Muscle of leg (tissue), 11 donors: ENCODE measurements around the gene EGR4. TPM values are rescaled to one million over a fixed set of nuclear protein-coding genes. Genes with fewer than 3 reads are reported as not detected.
A peak's percentile ranks its signal among the peaks of the same experiment; 100 is the strongest.

Experiments used
- DNase-seq: peaks from one replicate; pipeline ENCODE4 v3.0.0; 2013
- H3K27ac ChIP-seq: one replicate; pipeline ENCODE4 v1.5.1; 2013; ENCODE audit warnings: mild to moderate bottlenecking, low read length, control low read depth
- H3K27me3 ChIP-seq: one replicate; pipeline ENCODE4 v1.6.1; 2013; ENCODE audit warnings: low read length; ENCODE audit not compliant: control insufficient read depth, insufficient read depth
- H3K36me3 ChIP-seq: one replicate; pipeline ENCODE4 v1.6.1; 2013; ENCODE audit warnings: low read length; ENCODE audit not compliant: control insufficient read depth, insufficient read depth
- H3K4me1 ChIP-seq: one replicate; pipeline ENCODE4 v1.6.1; 2013; ENCODE audit warnings: low read length; ENCODE audit not compliant: control insufficient read depth, insufficient read depth
- H3K4me3 ChIP-seq: one replicate; pipeline ENCODE4 v1.5.1; 2013; ENCODE audit warnings: low read length, control low read depth
- H3K9me3 ChIP-seq: replicated peaks from 2 replicates; pipeline ENCODE4 v1.6.1; 2013; ENCODE audit warnings: low read depth, low read length; ENCODE audit not compliant: control insufficient read depth
- WGBS: methylation state at CpG from one replicate; pipeline ENCODE4 v1.1.5; 2013; ENCODE audit warnings: missing lambda C conversion rate; ENCODE audit not compliant: insufficient coverage; 5-methylcytosine and 5-hydroxymethylcytosine counted together
- polyA plus RNA-seq, 8 donors: library from polyadenylated mRNA; unstranded; fragments of 120-200 nt; gene quantifications; one replicate each; pipeline versions ENCODE4 v1.2.1 to v1.2.3, GENCODE V29; 2013; ENCODE audit warnings: inconsistent platforms in 1 of 8, low replicate concordance in 1 of 8; ENCODE audit not compliant: insufficient read length in 8 of 8, insufficient read depth in 1 of 8
- total RNA-seq: library from RNA; stranded (reverse); fragments of 120-200 nt; gene quantifications from one replicate; pipeline ENCODE4 v1.2.4, GENCODE V29; 2013

The EGR4 gene
- total and polyA plus RNA-seq, 9 donors = 0.06 TPM; not detected in 8

- Histone ChIP-seq H3K27ac (no peak overlapping the region), H3K4me3 (no peak overlapping the region), H3K9me3 (peaks cover 5% of the 10 kb centered on the region), H3K36me3 (no peaks in the 10 kb centered on the region), H3K4me1 (peaks cover 13% of the 10 kb centered on the region), H3K27me3 (peaks cover 67% of the 10 kb centered on the region)
- under 1% methylated on average over 33 of the region's 34 CpGs for WGBS
- peak; percentile 73 for DNase-seq
These were observed 2.3 kb downstream of the EGR4 start for GRCh38 chr2:73291093-73291460.

GRCh38 chr2:73290049-73290839, 3.1 kb downstream of the EGR4 start:
- Histone ChIP-seq H3K36me3 (no peaks in the 10 kb centered on the region), H3K27ac (no peak overlapping the region), H3K4me3 (no peak overlapping the region), H3K4me1 (peaks cover 13% of the 10 kb centered on the region), H3K9me3 (peaks cover 5% of the 10 kb centered on the region), H3K27me3 (peaks cover 66% of the 10 kb centered on the region)
- no peak for DNase-seq
- 67% methylated on average over 1 of the region's 6 CpGs for WGBS

- no peak overlapping the region for H3K4me3 ChIP-seq
- no peak for DNase-seq
- H3K27ac ChIP-seq = no peak overlapping the region
- peaks cover 66% of the 10 kb centered on the region for H3K27me3 ChIP-seq
- H3K36me3 ChIP-seq = no peaks in the 10 kb centered on the region
- peaks cover 21% of the 10 kb centered on the region for H3K4me1 ChIP-seq
- H3K9me3 ChIP-seq = peaks cover 4% of the 10 kb centered on the region
These were observed 4.0 kb downstream of the EGR4 start for GRCh38 chr2:73289304-73289703.

- peaks cover 15% of the 10 kb centered on the region for H3K4me1 ChIP-seq
- no peak overlapping the region for H3K27ac ChIP-seq
- no peak overlapping the region for H3K4me3 ChIP-seq
- peaks cover 2% of the 10 kb centered on the region for H3K9me3 ChIP-seq
- WGBS = 17% methylated on average over 1 of the region's 3 CpGs
- peaks cover 57% of the 10 kb centered on the region for H3K27me3 ChIP-seq
- H3K36me3 ChIP-seq = no peaks in the 10 kb centered on the region
- no peak for DNase-seq
These were observed 7.2 kb downstream of the EGR4 start for GRCh38 chr2:73286134-73286655.

GRCh38 chr2:73285159-73285739, 8.1 kb downstream of the EGR4 start:
- H3K27me3 ChIP-seq = peaks cover 50% of the 10 kb centered on the region
- H3K27ac ChIP-seq = no peak overlapping the region
- DNase-seq = peak; percentile 30
- WGBS = 31% methylated on average over 3 of the region's 5 CpGs
- H3K4me1 ChIP-seq = peaks cover 12% of the 10 kb centered on the region
- no peak overlapping the region for H3K4me3 ChIP-seq
- no peaks in the 10 kb centered on the region for H3K36me3 ChIP-seq
- H3K9me3 ChIP-seq = no peaks in the 10 kb centered on the region

- Histone ChIP-seq H3K9me3 (no peaks in the 10 kb centered on the region), H3K36me3 (no peaks in the 10 kb centered on the region), H3K27me3 (peaks cover 42% of the 10 kb centered on the region), H3K4me3 (peak within 1 kb of the TSS; percentile 43), H3K4me1 (peaks cover 12% of the 10 kb centered on the region), H3K27ac (no peak within 1 kb of the TSS)
- DNase-seq = no peak
- WGBS = 1% methylated on average over 45 of the region's 69 CpGs
These were observed 8.8 kb downstream of the EGR4 start, which contains the start of gene FBXO41 for GRCh38 chr2:73284296-73285158. Gene FBXO41 (minus strand): TSS chr2:73284478. CDS start chr2:73269630, 14,848 bp downstream.

GRCh38 chr2:73283545-73284295, 9.6 kb downstream of the EGR4 start:
- 0% methylated on average over 24 of the region's 43 CpGs for WGBS
- no peak overlapping the region for H3K27ac ChIP-seq
- no peaks in the 10 kb centered on the region for H3K36me3 ChIP-seq
- H3K27me3 ChIP-seq = peaks cover 41% of the 10 kb centered on the region
- H3K9me3 ChIP-seq = no peaks in the 10 kb centered on the region
- peaks cover 12% of the 10 kb centered on the region for H3K4me1 ChIP-seq
- H3K4me3 ChIP-seq = peak overlapping the region; percentile 43
- no peak for DNase-seq

- Histone ChIP-seq H3K4me3 (no peak overlapping the region), H3K27ac (no peak overlapping the region), H3K9me3 (no peaks in the 10 kb centered on the region), H3K36me3 (no peaks in the 10 kb centered on the region), H3K27me3 (peaks cover 41% of the 10 kb centered on the region), H3K4me1 (peaks cover 12% of the 10 kb centered on the region)
- WGBS = 35% methylated on average over 4 of the region's 5 CpGs
- DNase-seq = no peak
These were observed 10.3 kb downstream of the EGR4 start for GRCh38 chr2:73282924-73283544.

GRCh38 chr2:73281244-73281643, 12.1 kb downstream of the EGR4 start:
- DNase-seq = no peak
- Histone ChIP-seq H3K27ac (no peak overlapping the region), H3K9me3 (no peaks in the 10 kb centered on the region), H3K36me3 (no peaks in the 10 kb centered on the region), H3K4me3 (no peak overlapping the region), H3K4me1 (peaks cover 12% of the 10 kb centered on the region), H3K27me3 (peaks cover 35% of the 10 kb centered on the region)
